ENCODE measurements around the gene CAP2. TPM values are rescaled to one million over a fixed set of nuclear protein-coding genes. Genes with fewer than 3 reads are reported as not detected.
"Not testable (repeated sequence)": the region's sequence is repeated elsewhere in the genome, so short reads cannot be mapped to it uniquely, and the experiment has no call there.

CAP2 gene
- total RNA-seq, 4 donors from 2014 or later, result 3.2 to 16.2 (median 10.6) TPM

DNA sequence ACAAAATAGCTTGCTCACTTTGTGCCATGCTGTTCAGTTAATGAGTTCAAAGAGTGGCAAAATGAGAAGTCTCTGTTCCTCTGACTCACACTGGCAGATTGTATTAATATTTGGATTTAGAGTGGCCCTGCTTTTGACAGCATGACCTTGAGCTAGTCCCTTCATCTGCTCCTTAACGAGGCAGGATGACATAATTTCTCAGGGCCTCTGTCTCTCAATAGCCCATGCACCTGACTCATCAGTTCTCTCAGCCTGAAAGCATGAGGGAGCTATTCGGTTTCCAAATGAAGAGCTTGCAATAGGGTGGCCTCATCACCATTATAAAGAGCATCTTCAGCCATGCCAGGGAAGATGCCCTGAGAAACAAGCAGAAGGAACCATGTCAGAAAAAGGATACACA, 38.2 kb downstream of the CAP2 start:
- no peak for DNase-seq
- H3K36me3 ChIP-seq, result no peaks in the 10 kb centered on the region
- H3K9me3 ChIP-seq, result no peaks in the 10 kb centered on the region
- intact Hi-C loops (cut with DNase I), result no loop called here
- H3K4me1 ChIP-seq, result no peaks in the 10 kb centered on the region
- WGBS, 2 donors, result 70 to 76% methylated on average over 2 of the region's 2 CpGs
- H3K27me3 ChIP-seq, result no peaks in the 10 kb centered on the region
- TF ChIP-seq POLR2A (IDR thresholded peaks at IDR 0.05) (no peak), CTCF (IDR thresholded peaks at IDR 0.05) (no peak)
- no peak overlapping the region for H3K27ac ChIP-seq
- no peak overlapping the region for H3K4me3 ChIP-seq (replicated peaks in 1 of 3)

GRCh38 chr6:17432356-17432755, 39.0 kb downstream of the CAP2 start:
- no peak for TF ChIP-seq POLR2A (IDR thresholded peaks at IDR 0.05)
- no peak for TF ChIP-seq CTCF (IDR thresholded peaks at IDR 0.05)
- no peak for DNase-seq
- Histone ChIP-seq H3K27me3 (no peaks in the 10 kb centered on the region), H3K36me3 (no peaks in the 10 kb centered on the region), H3K4me3 (replicated peaks in 1 of 3) (no peak overlapping the region), H3K4me1 (no peaks in the 10 kb centered on the region), H3K27ac (no peak overlapping the region), H3K9me3 (no peaks in the 10 kb centered on the region)
- 61% methylated on average over 2 of the region's 2 CpGs for WGBS, 2 donors
- intact Hi-C loops (cut with DNase I), result no loop called here

DNA sequence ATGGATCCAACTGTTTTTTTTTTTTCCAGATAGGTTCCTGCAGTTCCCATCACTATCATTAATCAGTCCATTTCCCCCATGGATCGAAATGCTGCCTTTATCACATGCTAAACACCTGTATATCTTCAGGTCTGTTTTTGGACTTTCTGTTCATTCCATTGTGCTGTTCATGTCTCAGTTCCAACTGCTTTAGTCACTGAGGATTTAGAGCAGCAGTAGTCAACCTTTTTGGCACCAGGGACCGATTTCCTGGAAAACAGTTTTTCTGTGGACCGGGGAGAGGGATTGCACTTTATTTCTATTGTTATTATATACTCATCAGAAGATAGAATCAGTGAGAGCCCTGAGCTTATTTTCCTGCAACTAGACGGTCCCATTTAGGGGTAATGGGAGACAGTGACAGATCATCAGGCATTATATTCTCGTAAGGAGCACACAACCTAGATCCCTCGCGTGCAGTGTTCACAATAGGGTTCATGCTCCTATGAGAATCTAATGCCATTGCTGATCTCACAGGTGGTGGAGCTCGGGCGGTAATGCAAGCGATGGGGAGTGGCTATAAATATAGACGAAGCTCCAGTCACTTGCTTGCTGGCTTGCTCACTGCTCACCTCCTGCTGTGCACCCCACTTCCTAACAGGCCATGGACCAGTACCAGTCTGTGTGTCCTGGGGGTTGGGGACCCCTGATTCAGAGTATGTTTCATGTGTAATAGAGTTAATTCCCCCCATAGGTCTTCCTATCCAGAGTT, 46.0 kb downstream of the CAP2 start:
- Histone ChIP-seq H3K36me3 (no peaks in the 10 kb centered on the region), H3K27ac (no peak overlapping the region), H3K9me3 (no peaks in the 10 kb centered on the region), H3K4me1 (peaks cover 4 to 5% of the 10 kb centered on the region in 2 donors), H3K4me3 (replicated peaks in 1 of 3) (no peak overlapping the region), H3K27me3 (no peaks in the 10 kb centered on the region)
- intact Hi-C loops (cut with DNase I), result no loop called here
- 75 to 79% methylated on average over 11 of the region's 11 CpGs for WGBS, 2 donors
- TF ChIP-seq CTCF (IDR thresholded peaks at IDR 0.05) (no peak), POLR2A (IDR thresholded peaks at IDR 0.05) (no peak)
- no peak for DNase-seq

GRCh38 chr6:17440811-17441210, 47.4 kb downstream of the CAP2 start:
- H3K27ac ChIP-seq; H3K9me3 ChIP-seq; intact Hi-C loops (cut with DNase I); H3K4me1 ChIP-seq; H3K36me3 ChIP-seq; H3K27me3 ChIP-seq; DNase-seq; H3K4me3 ChIP-seq (replicated peaks in 1 of 3): not testable (repeated sequence)
- 96 to 97% methylated on average over 4 of the region's 4 CpGs for WGBS, 2 donors

DNA sequence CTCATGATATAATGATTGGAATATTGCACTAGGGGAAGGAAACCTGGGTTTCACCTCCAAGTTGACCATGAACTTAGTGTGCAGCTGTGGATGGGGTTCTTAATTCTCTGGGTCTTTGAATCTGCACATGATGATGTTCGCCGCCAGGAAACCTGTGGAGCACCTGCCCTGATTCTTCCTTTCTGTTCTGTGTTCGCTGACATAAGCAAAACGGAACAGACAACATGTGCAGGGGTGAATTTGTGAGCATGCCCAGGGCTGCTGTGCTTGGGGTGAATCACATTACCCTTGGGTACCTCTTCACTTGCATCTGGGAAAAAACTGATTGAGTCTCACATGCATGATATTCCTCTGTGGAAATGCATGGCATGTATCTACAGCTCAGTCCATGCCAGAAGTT, 48.8 kb downstream of the CAP2 start:
- 68 to 97% methylated on average over 4 of the region's 4 CpGs for WGBS, 2 donors
- no peak for TF ChIP-seq CTCF (IDR thresholded peaks at IDR 0.05)
- no peak for TF ChIP-seq POLR2A (IDR thresholded peaks at IDR 0.05)
- intact Hi-C loops (cut with DNase I), result no loop called here
- Histone ChIP-seq H3K9me3 (no peaks in the 10 kb centered on the region), H3K4me3 (replicated peaks in 1 of 3) (no peak overlapping the region), H3K36me3 (no peaks in the 10 kb centered on the region), H3K4me1 (peaks cover 10 to 11% of the 10 kb centered on the region in 2 donors), H3K27ac (no peak overlapping the region), H3K27me3 (no peaks in the 10 kb centered on the region)
- DNase-seq, result no peak

Measured in thyroid gland (tissue), 4 donors.